GM21825 (cell line): ENCODE measurements around the gene STUB1.

Experiments used
- ATAC-seq: cut with Tn5 transposase; IDR thresholded peaks from one replicate; pipeline ENCODE4 v1.9.1; 2021; ENCODE audit warnings: mild to moderate bottlenecking, moderate library complexity; ENCODE audit not compliant: unreplicated experiment

STUB1 gene

DNA sequence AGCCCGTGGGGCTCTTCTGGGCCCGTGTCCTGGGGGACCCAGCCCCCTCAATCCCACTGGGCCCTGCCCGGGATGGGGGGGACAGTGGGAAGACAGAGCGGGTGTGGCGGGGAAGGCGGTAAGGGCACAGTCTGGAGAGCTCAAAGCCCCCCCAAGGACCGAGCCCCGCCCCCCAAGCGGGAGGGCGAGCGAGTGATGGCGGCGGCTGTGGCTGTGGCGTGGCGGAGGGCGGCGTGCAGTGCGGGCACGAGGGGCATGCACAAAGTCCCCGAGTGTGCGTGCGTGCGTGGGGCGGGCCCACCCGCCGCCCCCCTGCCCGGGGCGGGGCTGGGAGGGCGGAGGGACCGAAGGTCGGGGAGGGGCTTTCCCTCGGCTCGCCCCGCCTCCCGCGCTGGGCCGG lies 13.6 kb downstream of the STUB1 start:
- ATAC-seq = no peak

GRCh38 chr16:694187-694862 lies 14.1 kb downstream of the STUB1 start:
- ATAC-seq = no peak

DNA sequence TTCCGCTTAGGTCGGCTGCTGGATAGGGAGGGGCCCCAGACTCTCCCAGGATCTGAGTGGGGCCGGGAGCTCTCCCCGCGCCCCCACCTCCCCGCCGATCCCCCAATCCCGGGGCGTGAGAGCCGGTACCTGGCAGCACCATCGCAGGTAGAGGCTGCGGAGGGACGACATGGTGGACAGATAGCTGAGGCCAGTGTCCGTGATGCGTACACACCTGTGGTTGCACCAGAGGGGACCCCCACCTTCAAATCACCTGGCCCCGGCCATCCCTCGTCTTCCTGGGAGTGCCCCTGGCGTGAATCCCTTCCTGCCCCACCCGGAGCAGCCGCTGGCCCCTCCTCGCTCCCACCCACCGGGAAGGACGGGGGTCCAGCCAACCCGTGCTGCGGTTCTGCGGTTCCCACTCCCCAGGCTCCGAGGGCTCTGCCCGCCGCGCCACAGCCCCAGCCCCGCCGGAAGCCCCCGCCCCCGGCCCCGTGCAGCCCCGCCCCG lies 14.7 kb downstream of the STUB1 start:
- no peak for ATAC-seq

GRCh38 chr16:695355-696089 lies 15.3 kb downstream of the STUB1 start:
- no peak for ATAC-seq

- ATAC-seq = no peak
These were observed 18.9 kb downstream of the STUB1 start for GRCh38 chr16:698911-699671.

GRCh38 chr16:700684-701584 lies 20.7 kb downstream of the STUB1 start:
- ATAC-seq = no peak

DNA sequence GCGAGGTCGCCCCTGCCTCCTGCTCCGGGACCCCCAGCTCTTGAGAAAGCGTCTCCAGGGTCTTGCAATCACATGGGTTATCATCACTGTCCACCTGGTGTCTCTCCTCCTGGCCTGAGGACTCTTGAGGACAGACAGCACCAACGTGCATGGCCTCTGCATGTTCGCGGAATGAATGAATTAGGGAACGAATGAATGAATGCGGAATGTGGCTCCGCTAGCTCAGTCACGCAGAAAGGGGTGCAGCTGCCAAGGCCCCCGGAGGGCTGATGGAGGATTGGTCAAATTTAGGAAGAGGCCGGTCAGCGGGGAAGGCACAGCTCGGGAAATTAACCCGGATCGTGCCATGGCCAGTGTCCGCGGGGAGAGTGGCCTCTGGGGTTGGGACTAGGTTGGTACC lies 22.1 kb downstream of the STUB1 start:
- no peak for ATAC-seq

DNA sequence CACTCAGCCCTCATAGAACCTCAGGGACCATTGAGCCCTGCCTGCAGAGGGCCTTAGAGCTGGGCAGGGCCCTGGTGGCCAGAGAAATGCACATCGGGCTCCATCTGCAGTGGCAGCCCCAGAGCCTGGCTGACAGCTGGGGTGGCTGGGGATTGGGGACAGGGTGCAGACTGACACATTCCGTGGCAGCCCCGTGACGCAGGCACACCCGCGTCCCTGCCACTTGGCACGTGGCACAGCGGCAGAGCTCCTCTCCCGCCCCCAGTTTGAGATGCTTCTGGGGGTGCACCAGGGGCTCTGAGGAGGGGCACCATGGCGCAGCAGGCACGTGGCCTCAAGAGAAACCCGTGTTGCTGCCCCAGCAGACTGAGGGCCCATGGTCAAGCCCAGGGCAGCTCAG lies 23.2 kb downstream of the STUB1 start:
- no peak for ATAC-seq

GRCh38 chr16:704047-704446 lies 23.8 kb downstream of the STUB1 start:
- no peak for ATAC-seq

DNA sequence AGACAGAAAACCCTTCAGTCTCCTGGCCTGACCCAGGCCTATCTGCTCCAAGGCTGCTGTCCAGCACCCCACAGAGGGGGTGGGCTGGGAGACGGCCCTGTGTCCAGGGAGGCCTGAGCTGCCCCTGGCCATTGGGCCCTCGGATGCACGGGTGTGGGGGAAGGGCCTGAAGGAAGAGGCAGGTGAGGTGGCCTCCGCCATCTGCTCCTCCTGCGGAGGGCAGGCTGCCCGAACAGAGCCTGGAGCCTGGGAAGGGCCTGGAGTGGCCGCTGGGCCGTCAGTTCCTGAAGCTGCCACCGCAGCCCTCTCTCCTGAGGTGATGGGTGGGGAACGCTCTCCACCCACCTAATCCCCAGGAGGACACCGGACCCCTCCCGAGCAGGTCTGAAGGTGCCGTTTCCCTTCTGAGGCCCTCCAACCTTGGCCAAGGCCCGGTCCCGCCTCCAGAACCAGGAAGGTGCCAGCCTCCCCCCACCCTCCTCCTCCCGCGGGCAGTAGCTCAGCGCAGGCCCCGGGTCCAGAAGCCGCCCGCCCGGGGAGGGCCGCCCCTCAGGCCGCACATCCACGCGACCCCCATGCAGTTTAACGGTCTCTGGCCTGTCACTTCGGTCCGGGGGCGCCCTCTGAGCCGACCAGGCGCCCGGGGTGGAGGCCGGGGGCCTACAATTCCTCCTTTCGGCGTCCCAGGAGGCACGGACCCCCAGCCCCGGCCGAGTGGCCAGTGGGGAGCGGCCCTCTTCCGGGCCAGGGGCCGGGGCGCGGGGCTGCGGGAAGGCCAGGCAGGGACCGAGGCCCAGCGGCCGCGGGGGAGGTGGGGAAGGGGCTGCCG lies 24.6 kb downstream of the STUB1 start:
- no peak for ATAC-seq

- no peak for ATAC-seq
These were observed 25.4 kb downstream of the STUB1 start, which contains the start of gene FBXL16 for GRCh38 chr16:705431-706188. Gene FBXL16, minus strand, starts transcription at chr16:705801. Its CDS starts 8,396 bp downstream, at chr16:697405.

GRCh38 chr16:706189-707061 lies 26.2 kb downstream of the STUB1 start:
- ATAC-seq = no peak

GRCh38 chr16:707062-707538 lies 26.9 kb downstream of the STUB1 start:
- no peak for ATAC-seq

- ATAC-seq = no peak
These were observed 27.8 kb downstream of the STUB1 start for GRCh38 chr16:708019-708418.

GRCh38 chr16:708959-709358 lies 28.7 kb downstream of the STUB1 start:
- no peak for ATAC-seq

GRCh38 chr16:709566-710499 lies 29.6 kb downstream of the STUB1 start:
- no peak for ATAC-seq
